ENCODE measurements around the gene AZU1. TPM values are rescaled to one million over a fixed set of nuclear protein-coding genes. Genes with fewer than 3 reads are reported as not detected.
"Not testable (repeated sequence)": the region's sequence is repeated elsewhere in the genome, so short reads cannot be mapped to it uniquely, and the experiment has no call there.

AZU1 gene
- polyA plus RNA-seq, 2 donors: not detected

DNA sequence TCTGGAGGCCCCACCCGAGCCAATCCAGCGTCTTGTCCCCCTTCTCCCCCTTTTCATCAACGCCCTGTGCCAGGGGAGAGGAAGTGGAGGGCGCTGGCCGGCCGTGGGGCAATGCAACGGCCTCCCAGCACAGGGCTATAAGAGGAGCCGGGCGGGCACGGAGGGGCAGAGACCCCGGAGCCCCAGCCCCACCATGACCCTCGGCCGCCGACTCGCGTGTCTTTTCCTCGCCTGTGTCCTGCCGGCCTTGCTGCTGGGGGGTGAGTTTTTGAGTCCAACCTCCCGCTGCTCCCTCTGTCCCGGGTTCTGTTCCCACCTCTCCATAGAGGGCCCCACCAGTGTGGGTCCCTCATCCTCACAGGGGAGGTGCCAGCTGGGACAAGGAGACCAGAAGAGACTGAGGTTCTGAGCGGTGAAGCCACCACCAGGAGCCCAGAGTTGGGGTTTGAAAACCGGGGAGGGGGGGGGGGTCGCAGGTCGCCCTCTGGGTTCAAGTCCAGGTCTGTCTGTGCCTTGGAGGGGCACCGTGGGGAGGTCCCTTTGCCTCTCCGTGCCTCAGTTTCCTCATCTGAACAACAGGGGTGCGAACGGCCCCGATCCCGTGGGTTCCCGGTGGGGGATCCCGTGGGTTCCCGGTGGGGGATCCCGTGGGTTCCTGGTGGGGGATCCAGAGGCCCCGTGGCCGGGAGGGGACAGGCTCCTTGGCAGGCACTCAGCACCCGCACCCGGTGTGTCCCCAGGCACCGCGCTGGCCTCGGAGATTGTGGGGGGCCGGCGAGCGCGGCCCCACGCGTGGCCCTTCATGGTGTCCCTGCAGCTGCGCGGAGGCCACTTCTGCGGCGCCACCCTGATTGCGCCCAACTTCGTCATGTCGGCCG, 24.7 kb downstream of the AZU1 start, which contains the start of gene ELANE:
Gene ELANE (plus strand): TSS at position 168 of the 878 bp plus-strand sequence. CDS start 26 bp downstream, at position 194.
- Histone ChIP-seq H3K27ac (ENCODE audit: low read depth in 2 of 2, low read length in 1 of 2) (peak within 1 kb of the TSS; percentile 53 to 73), H3K36me3 (ENCODE audit: control insufficient read depth in 2 of 2, insufficient read depth in 2 of 2, low read length in 1 of 2) (no peaks in the 10 kb centered on the region), H3K27me3 (ENCODE audit: control insufficient read depth in 1 of 2, insufficient read depth in 2 of 2, low read length in 2 of 2) (peaks cover 0 to 10% of the 10 kb centered on the region in 2 donors), H3K9me3 (ENCODE audit: control insufficient read depth in 2 of 2, insufficient read depth in 1 of 2, low read depth in 1 of 2, low read length in 1 of 2) (no peaks in the 10 kb centered on the region), H3K4me1 (ENCODE audit: control insufficient read depth in 2 of 2, insufficient read depth in 2 of 2, low read length in 1 of 2) (peaks cover 0 to 6% of the 10 kb centered on the region in 2 donors), H3K4me3 (ENCODE audit: low read depth in 1 of 2, low read length in 2 of 2) (no peak within 1 kb of the TSS)
- 58 to 62% methylated on average over 50 to 55 of the region's 55 CpGs for WGBS, 2 donors

DNA sequence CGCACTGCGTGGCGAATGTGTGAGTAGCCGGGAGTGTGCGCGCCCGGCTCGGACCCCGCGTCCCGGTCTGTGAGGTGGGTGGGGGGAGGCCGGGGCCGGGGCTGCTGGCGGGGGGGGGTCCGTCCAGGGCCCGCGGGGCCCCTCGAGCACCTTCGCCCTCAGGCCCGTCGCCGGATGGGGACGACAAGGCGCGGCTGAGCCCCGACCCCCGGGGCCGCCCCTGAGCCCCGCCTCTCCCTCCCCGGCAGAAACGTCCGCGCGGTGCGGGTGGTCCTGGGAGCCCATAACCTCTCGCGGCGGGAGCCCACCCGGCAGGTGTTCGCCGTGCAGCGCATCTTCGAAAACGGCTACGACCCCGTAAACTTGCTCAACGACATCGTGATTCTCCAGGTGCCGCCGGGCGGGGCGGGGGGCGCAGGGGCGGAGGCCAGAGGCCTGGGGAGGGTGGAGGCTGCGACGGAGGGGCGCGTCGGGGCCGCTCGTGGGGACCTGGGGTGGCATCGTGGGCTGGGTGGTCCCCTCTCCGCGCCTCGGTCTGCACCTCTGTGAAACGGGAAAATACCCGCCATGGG, 25.5 kb downstream of the AZU1 start:
- H3K36me3 ChIP-seq (ENCODE audit: control insufficient read depth in 2 of 2, insufficient read depth in 2 of 2, low read length in 1 of 2): no peaks in the 10 kb centered on the region
- peaks cover 0 to 5% of the 10 kb centered on the region in 2 donors for H3K27me3 ChIP-seq (ENCODE audit: control insufficient read depth in 1 of 2, insufficient read depth in 2 of 2, low read length in 2 of 2)
- H3K27ac ChIP-seq (ENCODE audit: low read depth in 2 of 2, low read length in 1 of 2): no peak overlapping the region
- 25 to 29% methylated on average over 56 to 67 of the region's 67 CpGs for WGBS, 2 donors
- no peaks in the 10 kb centered on the region for H3K9me3 ChIP-seq (ENCODE audit: control insufficient read depth in 2 of 2, insufficient read depth in 1 of 2, low read depth in 1 of 2, low read length in 1 of 2)
- H3K4me1 ChIP-seq (ENCODE audit: control insufficient read depth in 2 of 2, insufficient read depth in 2 of 2, low read length in 1 of 2): peaks cover 0 to 4% of the 10 kb centered on the region in 2 donors
- no peak overlapping the region for H3K4me3 ChIP-seq (ENCODE audit: low read depth in 1 of 2, low read length in 2 of 2)

DNA sequence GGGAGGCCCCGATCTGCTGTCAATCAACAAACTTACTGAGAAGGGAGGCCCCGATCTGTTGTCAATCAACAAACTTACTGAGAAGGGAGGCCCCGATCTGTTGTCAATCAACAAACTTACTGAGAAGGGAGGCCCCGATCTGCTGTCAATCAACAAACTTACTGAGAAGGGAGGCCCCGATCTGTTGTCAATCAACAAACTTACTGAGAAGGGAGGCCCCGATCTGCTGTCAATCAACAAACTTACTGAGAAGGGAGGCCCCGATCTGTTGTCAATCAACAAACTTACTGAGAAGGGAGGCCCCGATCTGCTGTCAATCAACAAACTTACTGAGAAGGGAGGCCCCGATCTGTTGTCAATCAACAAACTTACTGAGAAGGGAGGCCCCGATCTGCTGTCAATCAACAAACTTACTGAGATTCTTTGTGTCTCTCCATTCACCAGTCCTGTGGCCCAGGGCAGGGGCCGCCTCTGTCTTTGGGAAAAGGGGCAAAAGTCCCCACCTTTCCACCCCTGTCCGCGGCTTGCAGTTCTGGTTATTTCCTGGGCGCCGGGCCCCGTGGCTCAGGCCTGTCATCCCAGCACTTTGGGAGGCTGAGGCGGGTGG, 26.1 kb downstream of the AZU1 start:
- H3K4me3 ChIP-seq (ENCODE audit: low read depth in 1 of 2, low read length in 2 of 2); H3K27ac ChIP-seq (ENCODE audit: low read depth in 2 of 2, low read length in 1 of 2); H3K36me3 ChIP-seq (ENCODE audit: control insufficient read depth in 2 of 2, insufficient read depth in 2 of 2, low read length in 1 of 2); H3K4me1 ChIP-seq (ENCODE audit: control insufficient read depth in 2 of 2, insufficient read depth in 2 of 2, low read length in 1 of 2); H3K9me3 ChIP-seq (ENCODE audit: control insufficient read depth in 2 of 2, insufficient read depth in 1 of 2, low read depth in 1 of 2, low read length in 1 of 2); H3K27me3 ChIP-seq (ENCODE audit: control insufficient read depth in 1 of 2, insufficient read depth in 2 of 2, low read length in 2 of 2): not testable (repeated sequence)
- WGBS, 2 donors: 70 to 78% methylated on average over 10 to 13 of the region's 17 CpGs

DNA sequence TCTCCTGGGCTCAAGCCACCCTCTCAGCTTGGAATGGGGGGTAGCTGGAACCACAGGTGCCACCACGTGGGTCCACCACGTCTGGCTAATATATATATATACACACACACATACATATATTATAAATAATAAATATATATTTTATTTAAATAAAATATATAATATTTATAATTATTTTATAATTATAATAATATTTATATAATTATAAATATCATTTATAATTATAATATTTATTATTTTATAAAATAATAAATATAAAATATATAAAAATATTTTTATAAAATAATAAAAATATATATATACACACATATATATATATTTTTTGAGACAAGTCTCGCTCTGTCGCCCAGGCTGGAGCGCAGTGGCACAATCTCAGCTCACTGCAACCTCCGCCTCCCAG, 26.9 kb downstream of the AZU1 start:
- no peak overlapping the region for H3K4me3 ChIP-seq (ENCODE audit: low read depth in 1 of 2, low read length in 2 of 2)
- WGBS, 2 donors: 71 to 73% methylated on average over 6 of the region's 6 CpGs
- H3K9me3 ChIP-seq (ENCODE audit: control insufficient read depth in 2 of 2, insufficient read depth in 1 of 2, low read depth in 1 of 2, low read length in 1 of 2): no peaks in the 10 kb centered on the region
- peaks cover 0 to 4% of the 10 kb centered on the region in 2 donors for H3K4me1 ChIP-seq (ENCODE audit: control insufficient read depth in 2 of 2, insufficient read depth in 2 of 2, low read length in 1 of 2)
- no peaks in the 10 kb centered on the region for H3K36me3 ChIP-seq (ENCODE audit: control insufficient read depth in 2 of 2, insufficient read depth in 2 of 2, low read length in 1 of 2)
- no peak overlapping the region for H3K27ac ChIP-seq (ENCODE audit: low read depth in 2 of 2, low read length in 1 of 2)
- peaks cover 0 to 4% of the 10 kb centered on the region in 2 donors for H3K27me3 ChIP-seq (ENCODE audit: control insufficient read depth in 1 of 2, insufficient read depth in 2 of 2, low read length in 2 of 2)

DNA sequence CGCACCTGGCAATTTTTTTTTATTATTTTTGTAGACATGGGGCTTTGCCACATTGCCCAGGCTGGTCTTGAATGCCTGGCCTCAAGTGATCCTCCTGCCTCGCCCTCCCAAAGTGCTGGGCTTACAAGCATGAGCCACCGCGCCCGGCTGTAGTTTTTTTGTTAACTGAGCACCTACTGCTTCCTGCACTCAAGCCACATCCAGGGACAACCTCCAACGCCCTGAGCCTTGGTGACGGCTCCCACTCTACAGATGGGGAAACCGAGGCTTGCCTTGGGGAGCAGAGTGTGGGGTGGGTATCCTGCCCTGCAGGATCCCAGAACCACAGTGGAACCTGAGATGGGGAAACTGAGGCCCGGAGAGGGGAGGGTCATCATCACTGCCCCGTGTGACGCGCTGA, 27.5 kb downstream of the AZU1 start:
- H3K36me3 ChIP-seq (ENCODE audit: control insufficient read depth in 2 of 2, insufficient read depth in 2 of 2, low read length in 1 of 2): no peaks in the 10 kb centered on the region
- no peaks in the 10 kb centered on the region for H3K9me3 ChIP-seq (ENCODE audit: control insufficient read depth in 2 of 2, insufficient read depth in 1 of 2, low read depth in 1 of 2, low read length in 1 of 2)
- no peak overlapping the region for H3K4me3 ChIP-seq (ENCODE audit: low read depth in 1 of 2, low read length in 2 of 2)
- H3K27me3 ChIP-seq (ENCODE audit: control insufficient read depth in 1 of 2, insufficient read depth in 2 of 2, low read length in 2 of 2): peaks cover 0 to 4% of the 10 kb centered on the region in 2 donors
- H3K27ac ChIP-seq (ENCODE audit: low read depth in 2 of 2, low read length in 1 of 2): no peak overlapping the region
- WGBS, 2 donors: 84 to 85% methylated on average over 12 of the region's 12 CpGs
- H3K4me1 ChIP-seq (ENCODE audit: control insufficient read depth in 2 of 2, insufficient read depth in 2 of 2, low read length in 1 of 2): peaks cover 0 to 4% of the 10 kb centered on the region in 2 donors

DNA sequence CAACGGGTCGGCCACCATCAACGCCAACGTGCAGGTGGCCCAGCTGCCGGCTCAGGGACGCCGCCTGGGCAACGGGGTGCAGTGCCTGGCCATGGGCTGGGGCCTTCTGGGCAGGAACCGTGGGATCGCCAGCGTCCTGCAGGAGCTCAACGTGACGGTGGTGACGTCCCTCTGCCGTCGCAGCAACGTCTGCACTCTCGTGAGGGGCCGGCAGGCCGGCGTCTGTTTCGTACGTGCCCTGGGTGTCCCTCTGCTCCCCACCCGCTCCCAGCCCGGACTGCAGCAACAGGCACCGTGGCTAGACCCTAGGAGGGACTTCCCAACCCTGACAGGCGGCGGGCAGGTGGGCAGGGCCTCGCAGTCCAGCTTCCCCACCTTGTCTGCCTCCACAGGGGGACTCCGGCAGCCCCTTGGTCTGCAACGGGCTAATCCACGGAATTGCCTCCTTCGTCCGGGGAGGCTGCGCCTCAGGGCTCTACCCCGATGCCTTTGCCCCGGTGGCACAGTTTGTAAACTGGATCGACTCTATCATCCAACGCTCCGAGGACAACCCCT, 28.0 kb downstream of the AZU1 start:
- Histone ChIP-seq H3K4me3 (ENCODE audit: low read depth in 1 of 2, low read length in 2 of 2) (no peak overlapping the region), H3K36me3 (ENCODE audit: control insufficient read depth in 2 of 2, insufficient read depth in 2 of 2, low read length in 1 of 2) (no peaks in the 10 kb centered on the region), H3K9me3 (ENCODE audit: control insufficient read depth in 2 of 2, insufficient read depth in 1 of 2, low read depth in 1 of 2, low read length in 1 of 2) (no peaks in the 10 kb centered on the region), H3K4me1 (ENCODE audit: control insufficient read depth in 2 of 2, insufficient read depth in 2 of 2, low read length in 1 of 2) (peaks cover 0 to 3% of the 10 kb centered on the region in 2 donors), H3K27ac (ENCODE audit: low read depth in 2 of 2, low read length in 1 of 2) (no peak overlapping the region), H3K27me3 (ENCODE audit: control insufficient read depth in 1 of 2, insufficient read depth in 2 of 2, low read length in 2 of 2) (peaks cover 0 to 4% of the 10 kb centered on the region in 2 donors)
- WGBS, 2 donors: 73 to 74% methylated on average over 35 to 40 of the region's 40 CpGs

DNA sequence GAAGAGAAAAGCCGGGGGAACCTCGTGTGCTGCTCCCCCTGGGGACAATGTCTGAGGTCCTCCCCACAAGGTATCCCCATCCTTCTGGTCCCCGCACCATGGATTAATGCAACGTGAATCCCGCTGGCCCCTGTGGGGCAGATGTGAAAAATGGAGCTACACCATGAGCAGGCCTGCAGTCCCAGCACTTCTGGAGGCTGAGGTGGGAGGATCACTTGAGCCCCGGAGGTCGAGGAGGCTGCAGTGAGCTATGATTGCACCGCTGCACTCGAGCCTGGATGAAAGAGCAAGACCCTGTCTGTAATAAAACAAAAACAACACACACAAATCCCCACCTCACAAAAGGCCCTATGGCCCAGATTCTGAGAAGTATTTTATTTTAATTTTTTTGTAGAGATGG, 30.6 kb downstream of the AZU1 start:
- no peak overlapping the region for H3K27ac ChIP-seq (ENCODE audit: low read depth in 2 of 2, low read length in 1 of 2)
- WGBS, 2 donors: 76 to 83% methylated on average over 9 of the region's 9 CpGs

DNA sequence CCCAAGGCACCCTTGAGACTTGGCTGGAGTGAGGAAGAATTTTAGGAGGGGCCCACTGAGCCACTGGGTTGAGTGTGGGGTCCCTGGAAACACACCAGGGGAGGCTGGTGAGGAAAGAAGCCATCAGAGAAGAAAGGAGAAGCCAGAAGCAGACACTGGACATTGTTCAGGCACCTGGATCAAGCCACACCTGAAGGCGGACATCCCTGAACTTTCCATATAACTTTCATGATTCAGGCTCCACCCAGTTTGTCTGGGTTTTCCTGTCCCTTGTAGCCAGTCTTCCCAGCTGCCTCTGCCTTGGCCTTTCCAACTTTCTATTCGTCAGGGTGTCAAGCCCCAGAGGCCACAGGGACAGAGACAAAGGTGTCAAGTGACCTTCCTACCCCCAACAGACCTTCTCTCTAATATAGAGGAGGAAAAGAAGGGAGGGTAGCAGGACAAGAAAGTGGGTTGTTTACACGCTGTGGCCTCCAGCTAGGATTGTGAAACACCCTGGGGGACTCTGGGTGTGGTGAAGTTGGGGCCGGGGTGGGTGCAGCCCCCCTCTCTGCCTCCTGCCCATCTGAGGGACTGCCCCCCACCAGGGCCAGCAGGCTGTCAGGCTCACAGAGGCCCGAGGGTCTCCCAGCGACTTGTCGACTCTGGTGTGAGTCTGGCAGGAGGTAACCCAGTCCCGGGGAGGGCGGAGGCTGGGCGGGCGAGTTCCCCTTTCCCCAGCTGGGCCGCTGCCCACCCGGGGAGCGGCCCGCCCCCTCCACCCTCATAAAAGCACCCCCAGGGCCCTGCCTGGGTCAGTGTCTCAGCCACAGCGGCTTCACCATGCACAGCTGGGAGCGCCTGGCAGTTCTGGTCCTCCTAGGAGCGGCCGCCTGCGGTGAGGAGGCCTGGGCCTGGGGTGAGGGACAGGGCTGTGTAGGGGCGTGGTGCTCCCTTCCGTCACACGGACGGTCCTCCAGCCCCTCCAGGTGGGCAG, 31.5 kb downstream of the AZU1 start, which contains the start of gene CFD:
Gene CFD (plus strand): TSS at position 797 of the 976 bp plus-strand sequence. CDS start 26 bp downstream, at position 823.
- Histone ChIP-seq H3K4me1 (ENCODE audit: control insufficient read depth in 2 of 2, insufficient read depth in 2 of 2, low read length in 1 of 2) (peaks cover 0 to 8% of the 10 kb centered on the region in 2 donors), H3K27me3 (ENCODE audit: control insufficient read depth in 1 of 2, insufficient read depth in 2 of 2, low read length in 2 of 2) (no peaks in the 10 kb centered on the region), H3K4me3 (ENCODE audit: low read depth in 1 of 2, low read length in 2 of 2) (peak within 1 kb of the TSS; percentile 42 to 51), H3K36me3 (ENCODE audit: control insufficient read depth in 2 of 2, insufficient read depth in 2 of 2, low read length in 1 of 2) (no peaks in the 10 kb centered on the region), H3K9me3 (ENCODE audit: control insufficient read depth in 2 of 2, insufficient read depth in 1 of 2, low read depth in 1 of 2, low read length in 1 of 2) (no peaks in the 10 kb centered on the region), H3K27ac (ENCODE audit: low read depth in 2 of 2, low read length in 1 of 2) (peak within 1 kb of the TSS; percentile 43 to 72)
- 38 to 39% methylated on average over 23 to 24 of the region's 24 CpGs for WGBS, 2 donors

More for the DNA sequence above, 30.6 kb downstream of the AZU1 start:
- no peak overlapping the region for H3K4me3 ChIP-seq (ENCODE audit: low read depth in 1 of 2, low read length in 2 of 2)
- H3K27me3 ChIP-seq (ENCODE audit: control insufficient read depth in 1 of 2, insufficient read depth in 2 of 2, low read length in 2 of 2): no peaks in the 10 kb centered on the region
- H3K4me1 ChIP-seq (ENCODE audit: control insufficient read depth in 2 of 2, insufficient read depth in 2 of 2, low read length in 1 of 2): peaks cover 0 to 8% of the 10 kb centered on the region in 2 donors
- no peaks in the 10 kb centered on the region for H3K36me3 ChIP-seq (ENCODE audit: control insufficient read depth in 2 of 2, insufficient read depth in 2 of 2, low read length in 1 of 2)
- H3K9me3 ChIP-seq (ENCODE audit: control insufficient read depth in 2 of 2, insufficient read depth in 1 of 2, low read depth in 1 of 2, low read length in 1 of 2): no peaks in the 10 kb centered on the region

All from esophagus (tissue), 2 donors.